Keratinocyte (primary cell): Measurements from ENCODE around the gene IFFO2. TPM values are rescaled to one million over a fixed set of nuclear protein-coding genes. Genes with fewer than 3 reads are reported as not detected.
A peak's percentile ranks its signal among the peaks of the same experiment; 100 is the strongest.

Source experiments
- DNase-seq: peaks from one replicate; pipeline ENCODE4 v3.0.0-alpha.2; 2011; ENCODE audit warnings: low read depth, missing footprints, low spot score
- FAIRE-seq: peaks from 2 replicates; lab custom pipeline; 2011; peaks lifted over from hg19 to GRCh38; lab: Jason Lieb, UNC
- H2AFZ ChIP-seq: 2 replicates; pipeline ENCODE4 v1.6.0; 2012; ENCODE audit warnings: low read length, control low read depth, inconsistent platforms; ENCODE audit not compliant: control insufficient read depth
- H3K27ac ChIP-seq: 2 replicates; pipeline ENCODE4 v1.5.1; 2011; ENCODE audit warnings: low read length; ENCODE audit not compliant: control insufficient read depth, insufficient read depth
- H3K27me3 ChIP-seq: 3 replicates; pipeline ENCODE4 v1.6.0; 2011; ENCODE audit warnings: low read length; ENCODE audit not compliant: control insufficient read depth, insufficient read depth; ENCODE audit errors: extremely low read depth
- H3K36me3 ChIP-seq, 2 experiments: 2 replicates in 1 of 2; 3 replicates in 1 of 2; pipeline ENCODE4 v1.5.1; 2011; ENCODE audit warnings: low read length in 2 of 2, mild to moderate bottlenecking in 1 of 2; ENCODE audit not compliant: control insufficient read depth in 2 of 2, insufficient read depth in 2 of 2; ENCODE audit errors: extremely low read depth in 1 of 2
- H3K4me1 ChIP-seq: 3 replicates; pipeline ENCODE4 v1.5.1; 2011; ENCODE audit warnings: low read length; ENCODE audit not compliant: control insufficient read depth, insufficient read depth; ENCODE audit errors: extremely low read depth
- H3K4me2 ChIP-seq: 3 replicates; pipeline ENCODE4 v1.6.0; 2011; ENCODE audit warnings: low read depth, low read length; ENCODE audit not compliant: control insufficient read depth, insufficient read depth; ENCODE audit errors: extremely low read depth
- H3K4me3 ChIP-seq, 3 experiments: fragments of 200-600 bp in 1 of 3; sonication (generic) in 1 of 3; 2 replicates in 2 of 3; 3 replicates in 1 of 3; pipeline ENCODE4 v1.5.1; 2011 to 2016; ENCODE audit warnings: low read length in 3 of 3, mild to moderate bottlenecking in 3 of 3, control low read depth in 2 of 3, inconsistent platforms in 1 of 3, low read depth in 1 of 3, mixed read lengths in 1 of 3, mixed run types in 1 of 3, moderate library complexity in 1 of 3; ENCODE audit not compliant: control insufficient read depth in 2 of 3, insufficient read depth in 2 of 3; ENCODE audit errors: extremely low read depth in 1 of 3
- H3K79me2 ChIP-seq: 2 replicates; pipeline ENCODE4 v1.6.0; 2012; ENCODE audit warnings: low read length; ENCODE audit not compliant: control insufficient read depth, insufficient read depth
- H3K9ac ChIP-seq: 3 replicates; pipeline ENCODE4 v1.6.0; 2011; ENCODE audit warnings: low read length; ENCODE audit not compliant: control insufficient read depth, insufficient read depth; ENCODE audit errors: extremely low read depth
- H3K9me1 ChIP-seq: 3 replicates; pipeline ENCODE4 v1.6.0; 2011; ENCODE audit warnings: low read length; ENCODE audit not compliant: control insufficient read depth, insufficient read depth; ENCODE audit errors: extremely low read depth
- H3K9me3 ChIP-seq: 2 replicates; pipeline ENCODE4 v1.5.1; 2012; ENCODE audit warnings: low read depth, low read length; ENCODE audit not compliant: control insufficient read depth
- H4K20me1 ChIP-seq: 3 replicates; pipeline ENCODE4 v1.6.0; 2011; ENCODE audit warnings: low read length; ENCODE audit not compliant: control insufficient read depth, insufficient read depth; ENCODE audit errors: extremely low read depth
- EZH2 ChIP-seq: IDR thresholded peaks from one replicate; pipeline ENCODE4 v1.6.1; 2012; ENCODE audit warnings: inconsistent platforms, mild to moderate bottlenecking, low read length, moderate library complexity
- dilution Hi-C: fragments of 300-500 bp; cut with MboI; formaldehyde crosslinking; loops from one replicate; pipeline ENCODE4 v1.7.0; 2020; ENCODE audit warnings: low sequenced_read_pairs; ENCODE audit not compliant: extremely low pct_ligation_motif_present
- polyA plus RNA-seq, 5 experiments: library from polyadenylated mRNA; depleted of rRNA in 3 of 5; stranded (reverse) in 3 of 5; stranded (forward) in 1 of 5; unstranded in 1 of 5; fragments of >200 nt; gene quantifications; 1 replicate in 1 of 5; 2 replicates in 3 of 5; 3 replicates in 1 of 5; pipeline versions ENCODE4 v1.2.1 to v1.2.3, GENCODE V29; 2011 to 2012; ENCODE audit warnings: missing spikeins in 2 of 5, low read depth in 1 of 5, low replicate concordance in 1 of 5
- TF ChIP-seq, protein P1 (sequence below), 3 experiments: IDR thresholded peaks in 1 of 3; conservative IDR thresholded peaks in 1 of 3; optimal IDR thresholded peaks in 1 of 3; 2 replicates in 2 of 3; 3 replicates in 1 of 3; pipeline versions ENCODE3 to v1.5.1; 2011; ENCODE audit warnings: low read length in 3 of 3, mild to moderate bottlenecking in 3 of 3, moderate library complexity in 2 of 3, control low read depth in 1 of 3, inconsistent platforms in 1 of 3; ENCODE audit not compliant: insufficient read depth in 2 of 3; ENCODE audit errors: extremely low read depth in 1 of 3

Gene IFFO2
- polyA plus RNA-seq, 1 donor (not counting 4 experiments of a cell fraction or from before 2014, with no cell fraction given), result 57.9 TPM

DNA sequence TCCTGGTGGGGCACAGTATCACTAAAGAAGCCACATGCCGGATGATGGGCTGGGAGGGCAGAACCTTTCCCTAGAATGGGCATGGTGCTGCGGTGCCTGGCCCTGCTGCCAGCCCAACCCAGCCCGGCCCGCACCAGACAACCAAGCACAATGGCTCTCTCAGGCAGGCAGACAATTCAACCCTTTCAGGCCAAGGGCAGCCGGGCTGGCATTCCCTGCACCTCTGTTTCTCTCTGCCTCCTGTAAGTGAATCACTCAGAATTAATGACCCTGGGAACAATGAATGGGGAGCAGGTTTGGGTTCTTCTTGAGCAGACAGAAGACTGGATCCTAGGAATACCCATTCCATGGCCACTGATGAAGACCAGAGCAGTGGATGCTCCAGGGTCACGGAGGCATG is 41.0 kb upstream of the IFFO2 start:
- H3K9me3 ChIP-seq, result peaks cover 7% of the 10 kb centered on the region
- H3K4me3 ChIP-seq, result no peak overlapping the region
- no peaks in the 10 kb centered on the region for H3K27me3 ChIP-seq
- no peak for DNase-seq
- H3K36me3 ChIP-seq, result no peaks in the 10 kb centered on the region
- H4K20me1 ChIP-seq, result no peaks in the 10 kb centered on the region
- peaks cover 23% of the 10 kb centered on the region for H3K4me1 ChIP-seq
- dilution Hi-C loops, result no loop called here
- no peak overlapping the region for H3K27ac ChIP-seq
- FAIRE-seq, result no peak
- no peaks in the 10 kb centered on the region for H3K79me2 ChIP-seq
- H2AFZ ChIP-seq, result no peak overlapping the region
- TF ChIP-seq, protein P1, sequence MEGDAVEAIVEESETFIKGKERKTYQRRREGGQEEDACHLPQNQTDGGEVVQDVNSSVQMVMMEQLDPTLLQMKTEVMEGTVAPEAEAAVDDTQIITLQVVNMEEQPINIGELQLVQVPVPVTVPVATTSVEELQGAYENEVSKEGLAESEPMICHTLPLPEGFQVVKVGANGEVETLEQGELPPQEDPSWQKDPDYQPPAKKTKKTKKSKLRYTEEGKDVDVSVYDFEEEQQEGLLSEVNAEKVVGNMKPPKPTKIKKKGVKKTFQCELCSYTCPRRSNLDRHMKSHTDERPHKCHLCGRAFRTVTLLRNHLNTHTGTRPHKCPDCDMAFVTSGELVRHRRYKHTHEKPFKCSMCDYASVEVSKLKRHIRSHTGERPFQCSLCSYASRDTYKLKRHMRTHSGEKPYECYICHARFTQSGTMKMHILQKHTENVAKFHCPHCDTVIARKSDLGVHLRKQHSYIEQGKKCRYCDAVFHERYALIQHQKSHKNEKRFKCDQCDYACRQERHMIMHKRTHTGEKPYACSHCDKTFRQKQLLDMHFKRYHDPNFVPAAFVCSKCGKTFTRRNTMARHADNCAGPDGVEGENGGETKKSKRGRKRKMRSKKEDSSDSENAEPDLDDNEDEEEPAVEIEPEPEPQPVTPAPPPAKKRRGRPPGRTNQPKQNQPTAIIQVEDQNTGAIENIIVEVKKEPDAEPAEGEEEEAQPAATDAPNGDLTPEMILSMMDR (optimal IDR thresholded peaks at IDR 0.05 in 1 of 3, IDR thresholded peaks at IDR 0.05 in 1 of 3, conservative IDR thresholded peaks at IDR 0.05 in 1 of 3; ENCODE audit: extremely low read depth in 1 of 3, insufficient read depth in 2 of 3, low read length in 3 of 3), result no peak
- TF ChIP-seq EZH2, result no peak
- no peak overlapping the region for H3K4me2 ChIP-seq
- H3K9ac ChIP-seq, result no peak overlapping the region
- H3K9me1 ChIP-seq, result no peaks in the 10 kb centered on the region

DNA sequence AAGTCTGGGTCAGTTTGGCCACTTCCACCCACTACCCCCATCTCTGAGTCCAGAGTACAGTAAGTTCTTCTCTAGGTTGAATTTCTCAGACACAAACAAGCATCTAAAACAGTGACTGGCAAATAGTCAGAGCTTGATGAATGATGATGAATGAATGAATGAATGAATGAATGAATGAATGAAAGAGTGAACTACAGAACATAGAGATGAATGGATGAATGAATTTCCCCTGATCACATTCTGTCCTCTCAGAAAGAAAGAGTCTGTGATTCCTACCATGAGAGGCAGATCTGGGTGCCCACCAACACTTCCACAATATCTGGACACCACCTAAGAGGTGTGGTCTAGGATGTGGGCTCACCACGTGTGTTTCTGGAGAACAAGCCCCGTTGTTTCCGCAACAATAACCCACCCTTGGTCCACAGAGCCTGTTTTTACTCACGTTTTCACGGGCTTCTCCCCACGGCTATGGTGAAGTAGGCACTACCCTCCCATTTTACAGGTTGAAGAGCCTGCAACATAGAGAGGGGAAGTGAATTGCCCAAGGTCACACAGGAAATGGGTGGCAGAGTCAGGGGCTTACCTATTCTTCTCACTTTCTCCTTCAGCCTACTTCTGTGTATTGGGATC is 40.2 kb upstream of the IFFO2 start:
- Histone ChIP-seq H4K20me1 (no peaks in the 10 kb centered on the region), H3K4me3 (no peak overlapping the region), H3K4me1 (peaks cover 26% of the 10 kb centered on the region), H2AFZ (no peak overlapping the region), H3K9me3 (peaks cover 2% of the 10 kb centered on the region), H3K36me3 (no peaks in the 10 kb centered on the region), H3K27ac (no peak overlapping the region), H3K27me3 (no peaks in the 10 kb centered on the region), H3K9me1 (no peaks in the 10 kb centered on the region), H3K4me2 (no peak overlapping the region), H3K9ac (no peak overlapping the region), H3K79me2 (no peaks in the 10 kb centered on the region)
- dilution Hi-C loops, result no loop called here
- TF ChIP-seq, protein P1 (optimal IDR thresholded peaks at IDR 0.05 in 1 of 3, IDR thresholded peaks at IDR 0.05 in 1 of 3, conservative IDR thresholded peaks at IDR 0.05 in 1 of 3; ENCODE audit: extremely low read depth in 1 of 3, insufficient read depth in 2 of 3, low read length in 3 of 3), result no peak
- TF ChIP-seq EZH2, result no peak
- DNase-seq (no peak), FAIRE-seq (peak; percentile 58)
